ENCODE results near the gene NCOA7. TPM values are rescaled to one million over a fixed set of nuclear protein-coding genes. Genes with fewer than 3 reads are reported as not detected.

The NCOA7 gene
- total and polyA plus RNA-seq, 10 of the 15 experiments (the other 5 are each of a cell fraction or from before 2014, with no cell fraction given): 18.9 to 50.3 (median 34.2) TPM

DNA sequence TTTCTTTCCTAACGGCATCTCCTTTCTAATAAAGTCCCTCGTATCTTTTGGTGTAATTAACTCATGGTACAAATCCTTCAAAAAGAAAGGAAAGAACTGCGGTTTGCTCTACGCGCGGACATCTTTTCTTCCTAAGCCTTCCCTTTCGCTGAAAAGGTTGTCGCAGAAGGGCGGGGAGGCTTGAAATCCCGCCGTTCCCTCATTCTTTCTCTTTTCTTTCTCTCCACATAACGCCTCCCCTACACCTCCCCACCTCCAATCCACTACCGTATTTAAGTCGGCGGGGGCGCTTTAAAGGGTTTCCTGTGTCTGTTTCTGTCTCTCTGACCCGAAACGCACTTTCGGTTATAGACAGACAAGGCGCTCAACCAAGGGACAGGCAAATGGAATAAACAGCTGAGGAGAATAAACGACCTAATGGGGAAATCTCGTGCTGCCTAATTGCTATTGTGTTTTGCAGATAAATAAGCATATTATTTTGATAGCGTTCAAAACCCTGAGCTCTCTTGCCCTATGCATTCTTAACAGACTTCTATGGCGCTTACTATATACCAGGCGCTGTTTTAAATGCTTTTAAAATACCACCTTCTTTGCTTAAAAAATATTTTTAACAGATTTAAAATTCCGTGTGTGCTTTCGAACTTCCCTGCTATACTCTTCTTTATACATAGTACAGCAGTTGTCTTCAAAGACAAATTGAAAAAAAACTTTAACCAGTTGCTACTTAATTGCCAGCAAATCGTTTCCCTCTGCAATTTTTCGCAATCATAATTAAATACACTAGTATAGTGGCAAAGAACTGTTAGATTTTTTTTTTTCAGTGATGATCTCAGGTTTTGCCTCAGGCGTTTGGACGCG is 43.8 kb upstream of the NCOA7 start (continued):
- TF ChIP-seq ZBTB4 (CRISPR knock-in tag; IDR thresholded peaks at IDR 0.05) (no peak), EGR1 (IDR thresholded peaks at IDR 0.05; ENCODE audit: borderline replicate concordance in 1 of 2, low read depth in 2 of 2, low read length in 2 of 2) (peak in 1 of 2 experiments; percentile 79; a peak in 2 of 3 replicates), POLR2AphosphoS2 (IDR thresholded peaks at IDR 0.05; ENCODE audit: low read depth, low read length) (no peak), YY1 (IDR thresholded peaks at IDR 0.05; ENCODE audit: low read depth, low read length) (0 out of 2 replicates have a peak, but pooled peaks have one; percentile 15), KAT2A (conservative IDR thresholded peaks at IDR 0.05; ENCODE audit: control insufficient read depth, low read depth, low read length) (no peak), SREBF1 (IDR thresholded peaks at IDR 0.05; ENCODE audit: low read length) (no peak), MLLT1 (IDR thresholded peaks at IDR 0.05) (no peak), FOXM1 (IDR thresholded peaks at IDR 0.05; ENCODE audit: low read depth, low read length) (peak; percentile 84), SIN3A (IDR thresholded peaks at IDR 0.05; ENCODE audit: low read depth, low read length) (no peak), IRF4 (IDR thresholded peaks at IDR 0.05; ENCODE audit: low read depth, low read length) (no peak), SREBF2 (IDR thresholded peaks at IDR 0.05; ENCODE audit: low read length) (no peak), SPI1 (IDR thresholded peaks at IDR 0.05; ENCODE audit: borderline replicate concordance, insufficient read depth, low read depth, low read length) (0 out of 2 replicates have a peak, but pooled peaks have one; percentile 4), CBX5 (IDR thresholded peaks at IDR 0.05; ENCODE audit: low read depth) (0 out of 2 replicates have a peak, but pooled peaks have one; percentile 56), ESRRA (IDR thresholded peaks at IDR 0.05; ENCODE audit: low read length) (no peak), SIX5 (IDR thresholded peaks at IDR 0.05; ENCODE audit: low read depth, low read length, severe bottlenecking) (no peak), ZBED1 (IDR thresholded peaks at IDR 0.05; ENCODE audit: borderline replicate concordance) (no peak)
- TF ChIP-seq, protein P1, sequence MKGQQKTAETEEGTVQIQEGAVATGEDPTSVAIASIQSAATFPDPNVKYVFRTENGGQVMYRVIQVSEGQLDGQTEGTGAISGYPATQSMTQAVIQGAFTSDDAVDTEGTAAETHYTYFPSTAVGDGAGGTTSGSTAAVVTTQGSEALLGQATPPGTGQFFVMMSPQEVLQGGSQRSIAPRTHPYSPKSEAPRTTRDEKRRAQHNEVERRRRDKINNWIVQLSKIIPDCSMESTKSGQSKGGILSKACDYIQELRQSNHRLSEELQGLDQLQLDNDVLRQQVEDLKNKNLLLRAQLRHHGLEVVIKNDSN (IDR thresholded peaks at IDR 0.05; ENCODE audit: borderline replicate concordance, extremely low read length, insufficient read depth, low read depth, low read length): no peak
- TF ChIP-seq, protein P2, sequence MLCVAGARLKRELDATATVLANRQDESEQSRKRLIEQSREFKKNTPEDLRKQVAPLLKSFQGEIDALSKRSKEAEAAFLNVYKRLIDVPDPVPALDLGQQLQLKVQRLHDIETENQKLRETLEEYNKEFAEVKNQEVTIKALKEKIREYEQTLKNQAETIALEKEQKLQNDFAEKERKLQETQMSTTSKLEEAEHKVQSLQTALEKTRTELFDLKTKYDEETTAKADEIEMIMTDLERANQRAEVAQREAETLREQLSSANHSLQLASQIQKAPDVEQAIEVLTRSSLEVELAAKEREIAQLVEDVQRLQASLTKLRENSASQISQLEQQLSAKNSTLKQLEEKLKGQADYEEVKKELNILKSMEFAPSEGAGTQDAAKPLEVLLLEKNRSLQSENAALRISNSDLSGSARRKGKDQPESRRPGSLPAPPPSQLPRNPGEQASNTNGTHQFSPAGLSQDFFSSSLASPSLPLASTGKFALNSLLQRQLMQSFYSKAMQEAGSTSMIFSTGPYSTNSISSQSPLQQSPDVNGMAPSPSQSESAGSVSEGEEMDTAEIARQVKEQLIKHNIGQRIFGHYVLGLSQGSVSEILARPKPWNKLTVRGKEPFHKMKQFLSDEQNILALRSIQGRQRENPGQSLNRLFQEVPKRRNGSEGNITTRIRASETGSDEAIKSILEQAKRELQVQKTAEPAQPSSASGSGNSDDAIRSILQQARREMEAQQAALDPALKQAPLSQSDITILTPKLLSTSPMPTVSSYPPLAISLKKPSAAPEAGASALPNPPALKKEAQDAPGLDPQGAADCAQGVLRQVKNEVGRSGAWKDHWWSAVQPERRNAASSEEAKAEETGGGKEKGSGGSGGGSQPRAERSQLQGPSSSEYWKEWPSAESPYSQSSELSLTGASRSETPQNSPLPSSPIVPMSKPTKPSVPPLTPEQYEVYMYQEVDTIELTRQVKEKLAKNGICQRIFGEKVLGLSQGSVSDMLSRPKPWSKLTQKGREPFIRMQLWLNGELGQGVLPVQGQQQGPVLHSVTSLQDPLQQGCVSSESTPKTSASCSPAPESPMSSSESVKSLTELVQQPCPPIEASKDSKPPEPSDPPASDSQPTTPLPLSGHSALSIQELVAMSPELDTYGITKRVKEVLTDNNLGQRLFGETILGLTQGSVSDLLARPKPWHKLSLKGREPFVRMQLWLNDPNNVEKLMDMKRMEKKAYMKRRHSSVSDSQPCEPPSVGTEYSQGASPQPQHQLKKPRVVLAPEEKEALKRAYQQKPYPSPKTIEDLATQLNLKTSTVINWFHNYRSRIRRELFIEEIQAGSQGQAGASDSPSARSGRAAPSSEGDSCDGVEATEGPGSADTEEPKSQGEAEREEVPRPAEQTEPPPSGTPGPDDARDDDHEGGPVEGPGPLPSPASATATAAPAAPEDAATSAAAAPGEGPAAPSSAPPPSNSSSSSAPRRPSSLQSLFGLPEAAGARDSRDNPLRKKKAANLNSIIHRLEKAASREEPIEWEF (IDR thresholded peaks at IDR 0.05; ENCODE audit: insufficient replicate concordance, low read depth, low read length): no peak

Data from GM12878 (cell line).